Epithelial cell of esophagus (primary cell): ENCODE measurements around the gene IRX6.

Experiments used
- DNase-seq: peaks from one replicate; pipeline ENCODE4 v3.0.0; 2010; ENCODE audit warnings: low read depth
- H3K4me3 ChIP-seq: 2 replicates; pipeline ENCODE4 v1.5.1; 2011; ENCODE audit warnings: mild to moderate bottlenecking, low read length, control low read depth
- CTCF ChIP-seq: IDR thresholded peaks from 2 replicates; pipeline ENCODE4 v1.5.1; 2011; ENCODE audit warnings: low read depth, mild to moderate bottlenecking, low read length, control low read depth, inconsistent platforms; ENCODE audit not compliant: insufficient read depth; ENCODE audit errors: missing control alignments

Gene IRX6

GRCh38 chr16:55282441-55282840 lies 41.6 kb upstream of the IRX6 start:
- no peak overlapping the region for H3K4me3 ChIP-seq
- no peak for TF ChIP-seq CTCF
- no peak for DNase-seq

GRCh38 chr16:55283812-55284717 lies 39.9 kb upstream of the IRX6 start:
- DNase-seq: no peak
- TF ChIP-seq CTCF: no peak

GRCh38 chr16:55284718-55285099 lies 39.3 kb upstream of the IRX6 start:
- DNase-seq: no peak
- H3K4me3 ChIP-seq: no peak overlapping the region
- TF ChIP-seq CTCF: no peak

More at GRCh38 chr16:55283812-55284717, 39.9 kb upstream of the IRX6 start:
- H3K4me3 ChIP-seq: no peak overlapping the region

GRCh38 chr16:55285586-55285985 lies 38.4 kb upstream of the IRX6 start:
- no peak overlapping the region for H3K4me3 ChIP-seq
- TF ChIP-seq CTCF: no peak
- no peak for DNase-seq

- DNase-seq: no peak
- no peak overlapping the region for H3K4me3 ChIP-seq
- no peak for TF ChIP-seq CTCF
Measured at GRCh38 chr16:55289353-55289752, 34.6 kb upstream of the IRX6 start.

- no peak for TF ChIP-seq CTCF
- DNase-seq: no peak
- no peak overlapping the region for H3K4me3 ChIP-seq
Measured at GRCh38 chr16:55291847-55292246, 32.2 kb upstream of the IRX6 start.

- TF ChIP-seq CTCF: no peak
- no peak for DNase-seq
- no peak overlapping the region for H3K4me3 ChIP-seq
Measured at GRCh38 chr16:55292491-55292890, 31.5 kb upstream of the IRX6 start.
